Adipocyte (in vitro differentiated cells): Measurements from ENCODE around the gene HKDC1.

Experiments used
- DNase-seq: peaks from one replicate; pipeline ENCODE4 v3.0.0-alpha.2; 2015; ENCODE audit warnings: low read depth
- H3K27me3 ChIP-seq: replicated peaks from 2 replicates; pipeline ENCODE4 v1.7.0; 2013; ENCODE audit warnings: mild to moderate bottlenecking, low read length, moderate library complexity; ENCODE audit not compliant: control insufficient read depth, insufficient read depth
- H3K36me3 ChIP-seq: 2 replicates; pipeline ENCODE4 v1.7.0; 2013; ENCODE audit warnings: low read length, mild to moderate bottlenecking, moderate library complexity; ENCODE audit not compliant: control insufficient read depth, insufficient read depth, severe bottlenecking
- H3K4me1 ChIP-seq: 2 replicates; pipeline ENCODE4 v1.7.0; 2013; ENCODE audit warnings: mild to moderate bottlenecking, low read length, moderate library complexity; ENCODE audit not compliant: control insufficient read depth, insufficient read depth
- H3K4me3 ChIP-seq: 2 replicates; pipeline ENCODE4 v1.7.0; 2013; ENCODE audit warnings: mild to moderate bottlenecking, low read length, moderate library complexity
- H3K9ac ChIP-seq: 2 replicates; pipeline ENCODE4 v1.7.0; 2013; ENCODE audit warnings: mild to moderate bottlenecking, low read length, moderate library complexity
- H3K9me3 ChIP-seq: 2 replicates; pipeline ENCODE4 v1.7.0; 2013; ENCODE audit warnings: mild to moderate bottlenecking, low read length, moderate library complexity; ENCODE audit not compliant: control insufficient read depth

The HKDC1 gene

GRCh38 chr10:69218831-69219230 is 1.3 kb upstream of the HKDC1 start:
- DNase-seq: no peak
- Histone ChIP-seq H3K27me3 (no peaks in the 10 kb centered on the region), H3K36me3 (no peaks in the 10 kb centered on the region), H3K4me3 (no peak overlapping the region), H3K9me3 (peaks cover 5% of the 10 kb centered on the region), H3K9ac (no peak overlapping the region), H3K4me1 (peaks cover 14% of the 10 kb centered on the region)

DNA sequence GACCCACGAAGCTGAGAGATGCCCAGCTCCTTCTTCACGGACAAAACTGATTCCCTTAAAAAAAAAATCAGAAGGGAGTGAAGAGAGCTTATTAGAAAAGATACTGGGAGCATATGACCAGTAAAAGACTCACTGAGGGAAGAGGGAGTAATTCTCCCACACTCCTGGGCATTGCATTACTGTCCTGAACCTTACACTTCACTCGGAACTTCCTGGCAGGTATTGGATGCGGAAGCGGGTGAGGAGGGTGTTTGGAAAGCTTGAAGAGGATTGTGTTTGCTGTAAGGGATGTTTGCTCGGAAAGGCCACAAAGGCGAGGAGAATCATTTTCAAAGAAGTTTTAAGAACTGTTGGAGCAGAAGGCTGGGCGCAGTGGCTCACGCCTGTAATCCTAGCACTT is 375 bp downstream of the HKDC1 start:
- H3K27me3 ChIP-seq: no peaks in the 10 kb centered on the region
- H3K9ac ChIP-seq: no peak overlapping the region
- DNase-seq: no peak
- H3K9me3 ChIP-seq: no peaks in the 10 kb centered on the region
- H3K36me3 ChIP-seq: no peaks in the 10 kb centered on the region
- H3K4me1 ChIP-seq: peaks cover 14% of the 10 kb centered on the region
- H3K4me3 ChIP-seq: no peak overlapping the region

GRCh38 chr10:69222157-69223027 is 2.3 kb downstream of the HKDC1 start:
- no peaks in the 10 kb centered on the region for H3K36me3 ChIP-seq
- H3K9me3 ChIP-seq: no peaks in the 10 kb centered on the region
- H3K4me3 ChIP-seq: no peak overlapping the region
- H3K9ac ChIP-seq: no peak overlapping the region
- DNase-seq: peak; percentile 80
- H3K27me3 ChIP-seq: no peaks in the 10 kb centered on the region
- peaks cover 7% of the 10 kb centered on the region for H3K4me1 ChIP-seq

- H3K9me3 ChIP-seq: no peaks in the 10 kb centered on the region
- H3K27me3 ChIP-seq: no peaks in the 10 kb centered on the region
- peaks cover 6% of the 10 kb centered on the region for H3K4me1 ChIP-seq
- H3K36me3 ChIP-seq: no peaks in the 10 kb centered on the region
- DNase-seq: no peak
- no peak overlapping the region for H3K4me3 ChIP-seq
- no peak overlapping the region for H3K9ac ChIP-seq
Observed at GRCh38 chr10:69223028-69223342, 2.9 kb downstream of the HKDC1 start.

DNA sequence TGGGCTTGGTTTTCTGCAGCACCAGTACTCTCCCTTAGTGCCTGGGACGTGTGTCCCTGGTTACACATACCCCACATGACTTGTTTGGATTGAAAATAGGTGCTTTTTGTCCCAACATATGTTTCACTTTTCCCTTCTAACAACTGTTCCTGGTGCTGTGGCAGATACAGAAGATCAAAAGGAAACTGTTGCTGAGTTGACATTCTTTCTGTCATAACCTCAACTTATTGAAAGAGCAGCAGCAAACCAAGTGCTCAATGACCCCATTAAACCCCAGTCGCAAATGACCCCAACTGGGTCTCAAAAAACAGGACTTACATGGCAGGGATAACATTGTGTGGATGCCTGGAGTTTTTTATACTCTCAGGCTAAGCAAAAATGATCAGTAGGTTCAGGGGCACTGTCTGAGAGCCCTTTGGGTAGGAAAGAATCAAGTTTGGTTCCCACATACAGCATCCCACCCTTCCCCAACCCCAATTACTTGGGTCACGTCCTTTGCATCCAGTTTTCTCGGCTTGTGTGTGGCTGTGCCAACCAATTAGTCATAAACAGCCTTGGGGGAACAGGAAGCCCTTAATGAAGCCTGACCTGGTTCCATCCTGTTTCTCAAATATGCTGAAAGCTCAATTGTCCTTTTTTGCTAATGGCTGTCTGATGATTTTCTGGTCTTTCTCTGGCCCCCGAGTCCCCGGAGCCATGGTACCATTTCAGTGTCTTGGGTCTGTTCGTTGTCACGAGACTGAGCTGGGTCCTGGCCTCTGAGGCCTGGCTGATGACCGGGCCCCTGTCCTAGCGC is 4.9 kb downstream of the HKDC1 start:
- Histone ChIP-seq H3K36me3 (no peaks in the 10 kb centered on the region), H3K9ac (no peak overlapping the region), H3K4me1 (peaks cover 11% of the 10 kb centered on the region), H3K27me3 (no peaks in the 10 kb centered on the region), H3K4me3 (no peak overlapping the region), H3K9me3 (no peaks in the 10 kb centered on the region)
- DNase-seq: peak; percentile 26

GRCh38 chr10:69225681-69226080 is 5.5 kb downstream of the HKDC1 start:
- peaks cover 11% of the 10 kb centered on the region for H3K4me1 ChIP-seq
- no peaks in the 10 kb centered on the region for H3K36me3 ChIP-seq
- H3K4me3 ChIP-seq: no peak overlapping the region
- no peak for DNase-seq
- no peaks in the 10 kb centered on the region for H3K27me3 ChIP-seq
- no peak overlapping the region for H3K9ac ChIP-seq
- no peaks in the 10 kb centered on the region for H3K9me3 ChIP-seq

DNA sequence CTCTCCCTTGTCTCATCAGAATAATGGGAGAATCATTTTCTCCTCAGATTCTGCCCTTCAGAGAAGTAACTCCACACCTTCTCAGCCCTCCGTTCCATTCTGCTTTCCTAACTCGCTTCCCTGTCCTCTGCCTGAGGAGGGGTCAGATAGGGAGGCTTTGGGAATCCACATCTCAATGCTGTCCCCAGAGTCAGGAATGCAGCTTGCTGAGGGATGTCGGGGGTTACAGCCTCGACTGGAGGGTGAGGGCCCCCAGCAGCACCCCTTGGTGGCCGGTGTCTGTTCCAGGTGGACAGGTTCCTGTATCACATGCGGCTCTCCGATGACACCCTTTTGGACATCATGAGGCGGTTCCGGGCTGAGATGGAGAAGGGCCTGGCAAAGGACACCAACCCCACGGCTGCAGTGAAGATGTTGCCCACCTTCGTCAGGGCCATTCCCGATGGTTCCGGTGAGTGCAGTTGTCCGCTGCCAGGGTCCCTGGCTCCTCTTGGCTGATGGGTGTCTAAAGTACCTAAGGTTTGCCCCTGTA is 6.9 kb downstream of the HKDC1 start:
- no peak for DNase-seq

GRCh38 chr10:69228151-69228550 is 8.0 kb downstream of the HKDC1 start:
- H3K9ac ChIP-seq: no peak overlapping the region
- no peak for DNase-seq
- H3K4me1 ChIP-seq: peaks cover 5% of the 10 kb centered on the region

More for the DNA sequence above, 6.9 kb downstream of the HKDC1 start:
- H3K27me3 ChIP-seq: no peaks in the 10 kb centered on the region
- H3K9ac ChIP-seq: no peak overlapping the region
- peaks cover 11% of the 10 kb centered on the region for H3K4me1 ChIP-seq
- H3K36me3 ChIP-seq: no peaks in the 10 kb centered on the region
- H3K4me3 ChIP-seq: no peak overlapping the region
- H3K9me3 ChIP-seq: no peaks in the 10 kb centered on the region

DNA sequence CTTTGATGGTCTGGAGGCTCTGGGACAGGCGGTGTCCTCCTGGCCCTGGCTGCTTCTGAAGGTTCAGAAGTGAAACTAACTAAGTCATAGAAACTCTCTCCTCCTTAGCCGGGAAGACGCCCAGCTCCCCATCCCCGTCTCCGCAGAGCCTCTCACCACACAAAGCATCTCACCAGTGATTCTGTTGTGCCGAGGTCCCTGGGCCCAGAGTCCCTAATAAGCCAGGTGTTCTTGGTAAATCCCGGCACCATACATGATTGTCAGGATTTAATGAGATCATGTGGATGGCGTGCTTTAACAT is 9.4 kb downstream of the HKDC1 start:
- H3K9ac ChIP-seq: no peak overlapping the region
- DNase-seq: no peak
- no peaks in the 10 kb centered on the region for H3K27me3 ChIP-seq
- H3K36me3 ChIP-seq: no peaks in the 10 kb centered on the region
- no peaks in the 10 kb centered on the region for H3K9me3 ChIP-seq
- H3K4me3 ChIP-seq: no peak overlapping the region
- peaks cover 5% of the 10 kb centered on the region for H3K4me1 ChIP-seq

More at GRCh38 chr10:69228151-69228550, 8.0 kb downstream of the HKDC1 start:
- Histone ChIP-seq H3K36me3 (no peaks in the 10 kb centered on the region), H3K9me3 (no peaks in the 10 kb centered on the region), H3K4me3 (no peak overlapping the region), H3K27me3 (no peaks in the 10 kb centered on the region)

GRCh38 chr10:69230128-69230527 is 10.0 kb downstream of the HKDC1 start:
- no peak for DNase-seq

GRCh38 chr10:69232252-69232651 is 12.1 kb downstream of the HKDC1 start:
- H3K4me3 ChIP-seq: no peak overlapping the region
- no peaks in the 10 kb centered on the region for H3K36me3 ChIP-seq
- H3K9ac ChIP-seq: no peak overlapping the region
- peaks cover 5% of the 10 kb centered on the region for H3K4me1 ChIP-seq
- H3K9me3 ChIP-seq: no peaks in the 10 kb centered on the region
- peak; percentile 72 for DNase-seq
- H3K27me3 ChIP-seq: no peaks in the 10 kb centered on the region

More at GRCh38 chr10:69230128-69230527, 10.0 kb downstream of the HKDC1 start:
- no peak overlapping the region for H3K9ac ChIP-seq
- no peaks in the 10 kb centered on the region for H3K27me3 ChIP-seq
- H3K36me3 ChIP-seq: no peaks in the 10 kb centered on the region
- no peak overlapping the region for H3K4me3 ChIP-seq
- H3K9me3 ChIP-seq: no peaks in the 10 kb centered on the region
- peaks cover 5% of the 10 kb centered on the region for H3K4me1 ChIP-seq
